ENCODE data around the gene UBE2I.
"Not testable (repeated sequence)": the region's sequence is repeated elsewhere in the genome, so short reads cannot be mapped to it uniquely, and the experiment has no call there.

The UBE2I gene

DNA sequence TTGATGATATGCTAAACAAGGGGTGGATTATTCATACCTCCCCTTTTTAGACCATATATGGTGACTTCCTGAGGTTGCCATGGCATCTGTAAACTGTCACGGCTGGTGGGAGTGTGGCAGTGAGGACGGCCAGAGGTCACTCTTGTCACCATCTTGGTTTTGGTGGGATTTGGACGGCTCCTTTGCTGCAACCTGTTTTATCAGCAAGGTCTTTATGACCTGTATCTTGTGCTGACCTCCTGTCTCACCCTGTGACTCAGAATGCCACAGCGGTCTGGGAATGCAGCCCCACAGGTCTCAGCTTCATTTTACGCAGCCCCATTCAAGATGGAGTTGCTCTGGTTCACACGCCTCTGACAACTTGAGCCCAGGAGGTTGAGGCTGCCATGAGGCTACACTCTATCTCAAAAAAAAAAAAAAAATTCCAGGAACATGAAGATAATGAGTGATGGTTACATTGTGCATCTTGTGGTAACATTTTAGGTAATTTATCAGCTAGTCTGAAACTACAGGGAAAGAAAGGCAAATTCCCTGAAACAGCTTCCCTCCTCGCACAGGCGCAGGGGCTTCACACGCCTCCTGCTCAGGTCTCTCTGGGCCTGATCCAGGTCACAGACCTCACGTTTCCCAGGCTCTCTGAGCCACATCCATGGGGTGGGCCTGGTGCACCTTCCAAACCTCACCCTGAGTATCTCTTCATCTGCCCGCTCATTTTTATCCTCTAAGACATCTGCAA, 15.3 kb upstream of the UBE2I start:
- DNase-seq (ENCODE audit: low read depth), result no peak

DNA sequence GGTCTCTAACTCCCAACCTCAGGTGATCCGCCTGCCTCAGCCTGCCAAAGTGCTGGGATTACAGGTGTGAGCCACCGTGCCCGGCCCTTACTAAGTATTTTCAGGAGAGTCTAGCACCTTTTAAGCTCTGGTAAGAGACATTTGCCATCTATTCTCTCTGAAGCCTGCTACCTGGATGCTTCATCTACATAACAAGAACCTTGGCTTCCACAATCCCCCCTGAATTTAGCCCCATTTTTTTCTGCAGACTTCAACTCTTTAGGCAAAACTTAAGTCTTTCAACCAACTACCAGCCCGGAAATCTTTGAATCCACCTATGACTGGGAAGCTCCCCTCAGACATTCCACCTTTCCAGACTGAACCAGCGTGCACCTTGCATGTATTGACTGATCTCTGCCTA, 14.0 kb upstream of the UBE2I start:
- no peak for DNase-seq (ENCODE audit: low read depth)

DNA sequence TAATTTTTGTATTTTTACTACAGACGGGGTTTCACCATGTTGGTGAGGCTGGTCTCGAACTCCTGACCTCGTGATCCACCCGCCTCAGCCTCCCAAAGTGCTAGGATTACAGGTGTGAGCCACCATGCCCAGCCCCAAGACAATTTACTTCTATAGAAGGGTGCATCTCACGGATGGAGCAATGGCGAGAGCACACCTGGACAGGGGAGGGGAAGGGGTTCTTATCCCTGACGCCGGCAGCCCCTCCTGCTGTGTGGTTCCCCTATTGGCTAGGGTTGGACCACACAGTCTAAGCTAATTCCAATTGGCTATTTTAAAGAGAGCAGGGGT, 12.8 kb upstream of the UBE2I start:
- not testable (repeated sequence) for DNase-seq (ENCODE audit: low read depth)

DNA sequence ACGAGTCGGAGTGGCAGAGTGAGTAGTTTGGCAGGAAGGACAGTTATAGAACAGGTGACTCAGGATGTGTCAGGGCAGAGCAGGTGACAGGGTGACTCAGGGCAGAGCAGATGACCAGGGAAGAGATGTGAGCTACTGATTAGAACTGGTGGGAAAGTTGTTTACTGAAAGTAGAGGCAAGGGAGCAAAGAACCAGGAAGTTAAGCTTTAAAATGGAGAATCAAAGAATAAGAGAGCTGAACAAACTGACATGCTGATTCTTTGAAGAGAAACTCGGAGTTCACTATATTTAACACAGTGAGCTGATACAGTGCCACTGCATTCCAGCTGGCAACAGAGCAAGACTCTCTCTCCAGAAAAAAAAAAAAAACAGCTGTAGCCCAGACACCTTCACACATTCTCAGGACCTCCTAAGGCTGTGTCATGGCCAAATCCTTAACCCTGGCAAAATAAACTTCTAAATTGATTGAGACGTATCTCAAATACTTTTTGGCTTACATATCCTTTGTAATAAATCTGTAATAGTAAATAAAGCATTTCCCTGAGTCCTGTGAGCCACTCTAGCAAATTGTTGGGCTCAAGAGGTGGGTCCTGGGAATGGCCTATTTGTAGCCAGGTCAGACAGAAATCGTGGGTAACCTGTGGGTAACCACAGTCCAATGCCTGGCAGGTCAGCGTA, 12.3 kb upstream of the UBE2I start:
- DNase-seq (ENCODE audit: low read depth), result no peak

DNA sequence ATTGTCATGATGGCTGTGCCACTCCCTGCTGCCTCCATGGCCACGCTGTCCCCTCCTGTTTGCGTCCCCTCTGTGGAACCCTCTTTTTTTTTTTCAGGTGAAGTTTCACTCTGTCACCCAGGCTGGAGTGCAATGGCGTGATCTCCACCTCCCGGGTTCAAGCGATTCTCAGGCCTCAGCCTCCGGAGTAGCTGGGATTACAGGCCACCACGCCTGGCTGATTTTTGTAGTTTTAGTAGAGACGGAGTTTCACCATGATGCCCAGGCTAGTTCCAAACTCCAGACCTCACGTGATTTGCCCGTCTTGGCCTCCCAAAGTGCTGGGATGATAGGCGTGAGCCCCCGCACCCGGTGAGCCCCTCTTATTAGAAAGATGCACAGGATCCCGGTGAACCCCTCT, 11.0 kb upstream of the UBE2I start:
- no peak for DNase-seq (ENCODE audit: low read depth)

DNA sequence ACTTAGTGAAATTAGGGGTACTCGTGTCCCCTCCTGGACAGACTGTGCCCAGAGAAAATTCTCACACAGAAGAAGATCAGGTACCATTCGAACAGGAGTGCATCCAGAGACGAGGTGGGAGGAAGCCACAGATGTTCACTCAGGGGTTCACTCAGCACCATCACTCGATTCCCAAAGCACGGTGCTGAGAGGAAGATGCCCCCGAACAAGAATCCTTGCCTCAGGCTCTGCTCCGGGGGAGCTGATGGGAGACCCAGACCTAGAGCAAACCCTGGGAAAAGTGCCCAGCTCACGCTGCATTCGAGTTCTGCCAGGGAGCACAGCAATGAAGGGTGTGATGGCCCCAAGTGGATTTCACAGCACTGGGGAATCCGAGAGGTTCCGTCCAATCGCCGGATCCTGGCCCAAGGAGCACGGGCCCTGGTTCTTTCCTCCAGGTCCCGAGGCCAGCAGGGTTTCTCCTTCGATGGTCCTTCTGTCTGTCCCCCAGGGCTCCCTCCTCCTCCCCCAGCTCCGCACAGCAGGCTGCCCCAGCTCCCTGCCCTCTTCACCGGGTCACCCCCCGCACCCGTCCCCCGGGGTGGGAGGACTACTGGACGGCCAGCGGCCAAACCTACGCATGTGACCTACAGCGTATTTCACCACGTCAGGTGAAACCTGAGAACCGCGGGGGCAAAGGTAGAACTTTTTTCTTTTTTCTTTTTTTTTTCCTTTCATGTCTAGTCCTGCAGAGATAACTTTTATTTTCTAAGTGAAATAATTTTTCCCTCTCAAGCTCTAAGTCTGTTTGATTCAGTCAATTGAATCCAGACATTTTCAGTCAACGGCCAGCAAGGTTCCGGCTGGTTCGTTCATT, 10.2 kb upstream of the UBE2I start:
- no peak for DNase-seq (ENCODE audit: low read depth)

DNA sequence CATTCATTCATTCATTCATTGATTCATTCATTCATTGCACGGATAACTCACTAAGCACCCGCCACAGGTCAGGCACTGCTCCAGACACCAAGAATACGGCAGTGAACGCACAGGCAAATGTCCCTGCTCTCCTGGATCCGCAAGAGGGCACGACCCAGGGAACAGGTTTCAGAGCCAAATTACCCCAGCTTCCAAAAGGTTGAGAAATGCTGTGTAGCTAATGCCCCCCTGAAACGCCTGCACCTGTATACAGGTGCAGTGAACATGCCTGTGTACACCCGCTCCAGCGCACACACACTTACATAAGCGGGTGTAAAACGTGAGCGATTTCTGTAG, 9.6 kb upstream of the UBE2I start:
- no peak for DNase-seq (ENCODE audit: low read depth)

DNA sequence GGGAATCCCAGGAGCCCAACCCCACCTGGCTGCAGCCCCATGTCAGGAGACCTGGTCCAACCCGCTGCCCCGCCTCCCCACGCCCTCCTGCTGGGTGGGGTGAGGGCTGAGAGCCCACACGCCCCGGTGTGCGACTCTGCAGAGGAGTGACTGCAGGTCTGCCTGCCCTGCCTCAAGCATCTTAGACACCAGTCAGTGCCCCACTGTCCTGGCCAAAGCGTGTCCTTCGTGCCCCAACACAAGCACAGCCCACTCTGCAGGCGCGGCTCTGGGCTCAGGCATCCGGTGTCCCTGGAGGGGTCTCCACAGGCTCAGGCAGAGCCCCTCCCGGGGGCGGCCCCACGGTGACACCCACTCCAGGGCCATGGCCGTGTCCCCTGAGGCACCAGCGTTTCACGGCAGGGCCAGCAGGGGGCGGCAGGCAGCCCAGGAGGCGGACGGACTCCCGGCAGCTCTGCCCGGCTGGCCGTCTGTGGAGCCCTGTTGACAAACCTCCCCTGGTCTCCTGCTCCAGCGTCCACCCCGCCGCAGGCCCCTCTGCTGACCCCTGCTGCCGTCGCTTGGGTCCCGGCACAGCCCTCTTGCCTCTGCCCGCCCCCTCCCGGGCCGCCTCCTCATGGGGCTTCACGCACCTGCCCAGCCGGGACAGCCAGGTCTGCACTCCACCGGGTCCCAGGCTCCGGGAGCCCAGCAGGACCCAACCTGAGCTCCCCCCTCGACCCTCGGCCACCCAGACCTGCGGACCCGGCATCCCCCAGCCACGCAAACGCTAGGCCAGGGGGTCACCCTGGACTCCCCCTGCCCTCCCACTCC, 8.6 kb upstream of the UBE2I start:
- DNase-seq (ENCODE audit: low read depth), result no peak

DNA sequence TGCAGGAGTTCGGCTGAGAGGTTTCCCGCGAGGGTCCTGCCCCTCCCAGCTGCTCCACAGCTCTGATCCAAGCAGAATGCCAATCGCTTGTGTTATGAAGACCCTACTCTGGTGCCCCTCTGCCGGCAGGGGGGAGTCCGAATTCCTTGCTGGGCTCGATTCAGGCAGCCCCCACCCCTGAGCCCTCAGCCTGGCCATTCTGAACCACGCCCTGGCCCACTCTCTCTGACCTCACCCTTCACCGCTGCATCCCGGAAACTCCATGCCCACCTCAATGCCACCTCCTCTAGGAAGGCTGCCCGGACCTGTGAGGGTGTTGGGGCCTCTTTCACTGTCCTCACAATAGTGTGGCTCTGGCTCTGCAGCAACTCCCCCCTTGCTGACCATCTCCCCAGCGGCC, 7.9 kb upstream of the UBE2I start:
- DNase-seq (ENCODE audit: low read depth), result no peak

DNA sequence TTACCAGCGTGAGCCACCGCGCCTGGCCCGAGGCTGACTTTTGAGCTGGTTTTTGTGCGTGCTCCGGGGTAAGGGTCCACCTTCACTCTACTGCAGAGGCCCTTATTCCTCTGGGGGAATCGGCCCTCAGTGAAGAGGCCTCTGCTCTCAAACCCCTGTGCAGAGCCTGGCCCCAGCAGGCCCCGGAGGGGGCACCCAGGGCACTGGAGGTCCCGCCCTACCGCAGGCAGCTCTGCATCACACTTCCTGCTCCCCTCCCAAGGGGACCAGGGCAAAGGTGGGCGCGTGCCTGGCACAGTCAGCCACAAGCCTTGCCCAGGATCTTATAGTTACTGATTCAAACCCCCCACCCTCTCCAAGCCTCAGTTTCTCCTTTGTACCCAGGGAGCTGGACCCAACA, 3.6 kb upstream of the UBE2I start:
- no peak for DNase-seq (ENCODE audit: low read depth)

DNA sequence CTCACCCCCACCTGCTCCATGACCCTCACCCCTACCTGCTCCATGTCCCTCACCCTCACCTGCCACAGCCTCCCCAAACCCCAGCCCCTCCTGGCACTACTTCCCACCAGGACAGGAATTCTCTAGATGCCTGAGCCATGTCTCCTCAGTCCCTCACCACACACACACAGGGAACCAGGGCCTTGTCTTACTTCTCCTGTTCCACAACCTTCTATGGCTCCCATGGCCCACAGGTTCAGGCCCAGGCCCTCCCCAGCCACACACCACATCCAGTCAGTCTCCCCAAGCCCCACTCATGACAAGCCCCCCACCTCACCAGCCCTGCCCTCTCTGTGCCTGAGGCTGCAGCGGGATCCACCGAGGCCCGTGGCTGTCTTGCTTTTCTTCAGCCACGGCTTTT, 3.1 kb upstream of the UBE2I start:
- DNase-seq (ENCODE audit: low read depth), result no peak

DNA sequence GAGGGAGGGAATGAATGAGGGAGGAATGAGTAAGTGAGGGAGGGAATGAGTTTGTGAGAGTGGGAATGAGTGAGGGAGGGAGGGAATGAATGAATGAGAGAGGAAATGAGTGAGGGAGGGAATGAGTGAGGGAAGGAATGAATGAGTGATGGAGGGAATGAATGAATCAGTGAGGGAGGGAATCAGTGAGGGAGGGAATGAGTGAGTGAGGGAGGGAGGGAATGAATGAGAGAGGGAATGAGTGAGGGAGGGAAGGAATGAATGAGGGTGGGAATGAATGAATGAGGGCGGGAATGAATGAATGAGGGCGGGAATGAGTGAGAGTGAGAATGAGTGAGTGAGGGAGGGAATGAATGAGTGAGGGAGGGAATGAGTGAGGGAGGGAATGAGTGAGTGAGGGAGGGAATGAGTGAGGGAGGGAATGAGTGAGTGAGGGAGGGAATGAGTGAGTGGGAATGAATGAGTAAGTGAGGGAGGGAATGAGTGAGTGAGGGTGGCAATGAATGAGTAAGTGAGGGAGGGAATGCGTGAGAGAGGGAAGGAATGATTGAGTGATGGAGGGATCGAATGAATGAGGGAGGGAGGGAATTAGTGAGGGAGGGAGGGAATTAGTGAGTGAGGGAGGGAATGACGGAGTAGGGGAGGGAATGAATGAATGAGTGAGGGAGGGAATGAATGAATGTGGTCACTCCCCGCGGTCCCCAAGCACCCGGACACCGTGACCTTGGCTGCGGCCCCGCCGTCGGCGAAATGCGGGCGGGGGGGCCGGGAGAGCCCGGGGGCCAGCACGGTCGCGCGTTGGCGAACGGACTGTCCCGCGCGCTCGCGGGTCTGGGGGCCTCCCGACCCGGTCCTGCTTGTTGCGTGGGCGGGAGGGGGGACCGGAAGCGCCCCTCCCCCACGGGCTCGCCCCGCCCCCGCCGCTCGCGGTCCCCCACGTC, 1.1 kb upstream of the UBE2I start:
- DNase-seq (ENCODE audit: low read depth), result no peak

DNA sequence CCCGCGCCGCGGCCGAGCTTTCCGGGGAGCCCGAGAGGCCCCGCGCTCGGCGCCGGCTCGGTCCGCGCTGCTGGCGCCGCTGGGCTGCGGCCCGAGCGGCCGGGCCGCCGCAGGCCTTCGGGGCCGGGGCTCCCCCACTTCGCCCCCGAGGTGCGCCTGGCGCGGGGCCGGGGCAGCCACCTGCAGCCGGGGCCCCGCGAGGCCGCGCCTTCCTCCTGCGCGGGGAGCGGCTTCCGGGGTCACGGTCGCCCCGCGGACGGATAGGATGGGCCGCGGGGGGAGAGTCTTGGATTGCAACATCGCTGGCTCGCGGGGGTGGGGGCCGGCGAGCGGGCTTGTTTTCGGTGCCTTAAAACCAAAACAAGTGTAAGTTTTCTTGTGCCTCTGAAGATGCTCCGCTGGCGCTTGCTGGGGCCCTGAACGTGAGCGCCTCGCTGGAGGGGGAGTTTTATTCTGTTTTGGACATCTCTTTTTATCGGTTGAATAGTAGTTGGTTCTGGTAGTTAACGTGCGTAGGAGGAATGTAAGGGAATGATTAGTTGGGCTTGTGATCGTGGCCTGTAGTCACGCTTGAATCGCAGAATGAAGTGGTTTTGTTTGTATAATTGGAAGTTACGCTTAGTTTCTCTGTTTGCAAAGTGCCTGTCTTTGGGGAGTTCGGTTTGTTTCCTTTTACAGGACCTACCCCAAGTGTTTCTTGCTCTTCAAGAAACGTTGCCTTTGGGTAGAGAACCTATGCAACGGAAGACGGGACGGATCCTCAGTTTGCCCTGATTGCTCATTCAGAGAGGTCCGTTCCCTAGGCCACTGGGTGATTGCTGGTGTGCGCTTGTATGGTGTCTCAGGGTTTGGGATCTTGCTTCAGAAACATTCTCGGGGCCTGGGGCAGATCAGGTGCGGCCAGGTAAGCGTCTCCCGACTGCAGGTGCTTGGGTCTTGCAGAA, 724 bp downstream of the UBE2I start:
- no peak for DNase-seq (ENCODE audit: low read depth)

DNA sequence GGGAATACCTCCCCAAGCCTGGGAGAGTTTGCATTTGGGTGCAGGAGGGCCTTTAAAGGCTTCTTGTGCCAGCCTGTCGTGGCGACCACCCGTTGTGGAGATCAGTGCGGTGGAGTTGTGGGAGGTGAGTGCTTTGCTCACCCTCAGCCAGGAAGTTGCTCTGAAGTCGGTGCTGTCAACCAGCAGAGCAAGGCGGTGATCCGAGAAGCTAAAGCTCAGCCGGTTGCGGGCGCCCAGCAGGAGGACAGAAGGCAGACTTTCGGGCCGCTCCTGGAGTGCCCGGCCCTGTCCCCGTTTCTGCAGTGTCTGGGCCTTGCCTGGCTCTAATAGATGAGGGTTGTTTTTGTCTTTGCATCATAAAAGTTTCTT, 1.4 kb downstream of the UBE2I start:
- no peak for DNase-seq (ENCODE audit: low read depth)

DNA sequence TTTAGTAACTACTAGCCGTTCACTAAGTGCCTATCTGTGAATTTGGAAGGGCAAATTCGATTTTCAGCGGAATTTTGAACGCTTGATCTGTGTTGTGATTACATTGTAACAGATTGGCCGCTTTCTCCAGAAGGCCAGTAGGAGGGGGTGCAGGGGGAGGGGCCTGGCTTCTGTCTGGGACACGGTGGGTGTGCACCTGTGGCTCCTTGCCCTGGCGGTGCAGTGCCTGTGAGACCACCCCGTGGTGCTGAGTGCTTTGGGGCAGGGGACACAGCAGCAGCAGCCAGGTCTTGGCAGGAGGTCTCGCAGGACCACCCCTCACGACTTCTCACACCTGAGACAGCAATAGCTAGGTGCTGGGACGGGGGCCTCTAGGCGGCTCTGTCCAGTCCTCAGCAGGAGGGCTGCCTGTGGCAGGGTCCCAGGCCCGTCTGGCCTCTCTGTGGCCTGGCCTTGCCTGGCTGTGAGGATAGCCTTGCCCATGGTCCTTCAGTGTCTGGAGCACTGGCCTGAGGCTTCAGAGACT, 1.8 kb downstream of the UBE2I start:
- no peak for DNase-seq (ENCODE audit: low read depth)

DNA sequence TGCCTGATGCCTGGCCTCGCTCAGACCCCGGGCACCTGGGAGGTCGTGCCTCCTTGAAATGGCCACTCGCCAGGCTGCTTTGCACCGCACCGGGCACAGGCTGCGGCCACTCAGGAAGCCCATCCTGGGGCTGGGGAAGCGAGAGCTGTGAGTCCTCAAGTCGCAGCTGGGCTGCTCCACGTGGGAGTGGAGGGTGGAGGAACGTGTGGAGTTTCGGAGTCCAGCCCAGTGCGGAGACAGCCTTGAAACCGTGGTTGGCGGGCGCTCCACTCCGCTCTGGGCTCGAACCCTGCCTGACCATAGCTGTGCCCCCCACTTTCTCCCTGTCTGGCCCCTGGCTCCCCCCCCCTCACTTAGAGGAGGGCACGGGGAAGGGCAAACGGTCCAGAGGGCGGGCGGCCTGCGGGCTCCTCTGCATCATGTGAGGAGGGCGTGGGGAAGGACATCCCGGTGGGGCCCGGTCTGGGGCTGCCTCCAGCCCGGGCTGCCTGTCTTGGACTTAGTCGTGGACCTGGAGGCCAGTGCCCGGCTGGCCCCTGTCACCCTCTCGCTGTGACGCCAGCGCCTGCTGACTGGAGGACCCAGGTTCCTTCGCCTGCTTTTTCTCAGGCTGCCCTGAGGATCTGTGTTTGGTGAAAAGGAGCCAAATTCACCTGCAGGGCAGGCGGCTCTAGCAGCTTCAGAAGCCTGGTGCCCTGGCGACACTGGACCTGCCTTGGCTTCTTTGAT, 2.5 kb downstream of the UBE2I start:
- no peak for DNase-seq (ENCODE audit: low read depth)

DNA sequence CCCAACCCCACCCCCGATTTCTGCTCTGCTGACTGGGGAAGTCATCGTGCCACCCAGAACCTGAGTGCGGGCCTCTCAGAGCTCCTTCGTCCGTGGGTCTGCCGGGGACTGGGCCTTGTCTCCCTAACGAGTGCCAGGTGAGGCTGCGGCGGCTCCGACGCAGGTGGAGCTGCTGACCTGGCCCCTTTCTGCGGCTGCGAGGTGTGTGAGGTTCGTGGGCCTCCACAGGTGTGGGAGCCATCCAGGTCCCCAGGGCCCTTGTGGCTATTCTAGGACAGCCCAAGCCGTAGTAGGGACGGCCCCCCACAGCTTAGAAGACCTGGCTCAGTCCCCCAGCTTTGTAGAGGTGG, 3.0 kb downstream of the UBE2I start:
- DNase-seq (ENCODE audit: low read depth), result no peak

DNA sequence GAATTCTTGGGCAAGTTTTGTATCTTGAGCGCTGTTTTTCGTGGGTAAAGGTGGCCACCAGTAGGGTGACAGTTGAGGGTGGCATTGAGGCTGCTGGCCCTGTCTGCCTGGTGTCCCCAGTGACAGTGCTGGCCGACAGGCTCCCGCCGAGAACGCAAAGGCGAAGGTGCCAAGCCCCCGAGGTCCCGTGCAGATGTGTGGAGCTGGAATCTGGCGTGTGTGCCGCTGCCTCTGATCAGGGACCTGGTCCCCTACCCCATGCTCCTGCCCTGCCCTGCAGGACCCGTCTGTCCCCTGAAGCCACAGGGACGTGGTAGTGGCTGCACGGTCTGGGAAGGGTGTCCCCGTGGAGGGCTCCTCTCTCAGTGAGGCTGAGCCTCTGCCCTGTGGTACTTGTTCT, 3.5 kb downstream of the UBE2I start:
- DNase-seq (ENCODE audit: low read depth), result no peak

DNA sequence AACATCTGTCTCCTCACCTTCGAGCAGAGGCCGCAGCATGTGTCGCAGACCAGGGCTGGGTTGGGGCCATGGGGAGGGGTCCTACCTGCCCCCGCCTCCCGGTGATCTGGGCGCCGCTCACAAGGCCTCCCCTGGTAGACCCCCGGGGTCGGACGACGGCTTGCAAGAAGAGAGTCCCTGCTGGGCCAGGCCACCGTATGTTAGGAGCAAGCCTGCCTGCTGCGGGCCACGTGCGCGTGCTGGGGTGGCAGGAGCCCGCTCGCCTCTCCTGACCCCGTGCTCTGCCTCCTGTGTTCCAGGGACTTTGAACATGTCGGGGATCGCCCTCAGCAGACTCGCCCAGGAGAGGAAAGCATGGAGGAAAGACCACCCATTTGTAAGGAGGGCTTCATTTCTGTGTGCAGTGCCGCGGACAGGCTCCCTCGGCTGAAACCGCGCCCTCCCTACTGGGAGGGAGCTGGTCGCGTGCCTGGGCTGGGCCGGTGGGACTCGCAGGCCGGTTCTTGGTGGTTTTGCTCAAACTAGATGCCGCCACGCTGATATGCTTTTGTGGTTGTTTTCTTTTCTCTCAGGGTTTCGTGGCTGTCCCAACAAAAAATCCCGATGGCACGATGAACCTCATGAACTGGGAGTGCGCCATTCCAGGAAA, 4.4 kb downstream of the UBE2I start:
- DNase-seq (ENCODE audit: low read depth), result no peak
